ENCODE results near the gene BAG3.

BAG3 gene

DNA sequence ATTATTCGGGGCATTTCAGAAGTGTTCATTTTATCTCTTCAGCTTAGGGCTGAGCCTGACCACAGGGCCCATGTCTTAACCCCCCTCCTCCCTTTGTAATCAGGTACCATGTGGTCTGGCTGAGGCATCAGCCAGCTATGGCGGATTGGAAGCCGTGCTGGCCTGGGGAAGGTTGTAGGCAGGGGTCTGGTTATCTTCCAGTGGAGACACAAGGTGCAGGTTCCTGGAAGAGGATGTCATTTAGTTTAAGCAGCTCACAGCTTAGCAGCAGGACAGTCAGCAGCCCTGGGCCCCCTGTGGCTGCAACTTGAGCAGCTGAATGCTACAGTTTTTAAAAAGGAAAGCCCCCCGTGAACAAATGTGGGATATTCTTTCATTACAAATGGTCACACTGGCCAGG, 22.1 kb downstream of the BAG3 start:
- ChIA-PET POLR2A (no interaction called here), CTCF (interaction anchor here (0.8 to 4.0 kb wide), 4 partner anchors 12 to 77 kb away, joined by 3 to 23 read pairs (median 3); no protein-coding TSS in a partner anchor)
- DNase-seq (ENCODE audit: extremely low spot score) = no peak
- TF ChIP-seq, protein P1, sequence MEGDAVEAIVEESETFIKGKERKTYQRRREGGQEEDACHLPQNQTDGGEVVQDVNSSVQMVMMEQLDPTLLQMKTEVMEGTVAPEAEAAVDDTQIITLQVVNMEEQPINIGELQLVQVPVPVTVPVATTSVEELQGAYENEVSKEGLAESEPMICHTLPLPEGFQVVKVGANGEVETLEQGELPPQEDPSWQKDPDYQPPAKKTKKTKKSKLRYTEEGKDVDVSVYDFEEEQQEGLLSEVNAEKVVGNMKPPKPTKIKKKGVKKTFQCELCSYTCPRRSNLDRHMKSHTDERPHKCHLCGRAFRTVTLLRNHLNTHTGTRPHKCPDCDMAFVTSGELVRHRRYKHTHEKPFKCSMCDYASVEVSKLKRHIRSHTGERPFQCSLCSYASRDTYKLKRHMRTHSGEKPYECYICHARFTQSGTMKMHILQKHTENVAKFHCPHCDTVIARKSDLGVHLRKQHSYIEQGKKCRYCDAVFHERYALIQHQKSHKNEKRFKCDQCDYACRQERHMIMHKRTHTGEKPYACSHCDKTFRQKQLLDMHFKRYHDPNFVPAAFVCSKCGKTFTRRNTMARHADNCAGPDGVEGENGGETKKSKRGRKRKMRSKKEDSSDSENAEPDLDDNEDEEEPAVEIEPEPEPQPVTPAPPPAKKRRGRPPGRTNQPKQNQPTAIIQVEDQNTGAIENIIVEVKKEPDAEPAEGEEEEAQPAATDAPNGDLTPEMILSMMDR (IDR thresholded peaks at IDR 0.05; ENCODE audit: control extremely low read depth, extremely low read depth, low read depth, missing control alignments) = no peak

DNA sequence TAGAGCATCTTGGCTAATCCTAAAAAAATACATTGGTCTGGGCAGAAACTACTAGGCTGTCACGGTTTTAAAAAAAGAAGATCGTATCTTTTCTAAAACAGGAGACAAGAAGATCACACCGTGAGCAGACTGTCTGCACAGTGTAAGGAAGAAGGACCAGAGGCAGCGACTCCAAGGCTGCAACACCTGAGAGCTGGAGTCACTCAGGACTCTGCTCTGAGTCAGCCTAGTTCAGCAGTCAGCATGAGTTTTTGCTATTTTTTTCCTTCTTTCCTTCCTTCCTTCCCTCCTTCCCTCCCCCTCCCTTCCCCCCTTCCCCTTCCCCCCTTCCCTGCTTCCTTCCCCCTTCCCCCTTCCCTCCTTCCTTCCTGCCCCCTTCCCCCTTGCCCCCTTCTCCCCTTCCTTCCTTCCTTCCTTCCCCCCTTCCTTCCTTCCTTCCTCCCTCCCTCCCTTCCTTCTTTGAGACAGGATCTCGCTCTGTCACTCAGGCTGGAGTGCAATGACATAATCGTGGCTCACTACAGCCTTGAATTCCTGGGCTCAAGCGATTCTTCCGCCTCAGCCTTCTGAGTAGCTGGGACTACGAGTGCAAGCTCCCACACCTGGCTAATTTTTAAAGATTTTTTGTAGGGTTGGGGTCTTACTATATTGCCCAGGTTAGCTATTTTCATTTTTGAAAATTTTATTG, 24.4 kb downstream of the BAG3 start:
- TF ChIP-seq, protein P1 (IDR thresholded peaks at IDR 0.05; ENCODE audit: control extremely low read depth, extremely low read depth, low read depth, missing control alignments) = no peak
- CTCF ChIA-PET = interaction anchor here (1.4 to 4.6 kb wide), 5 partner anchors 11 to 184 kb away, joined by 3 to 27 read pairs (median 5); no protein-coding TSS in a partner anchor
- POLR2A ChIA-PET = no interaction called here
- no peak for DNase-seq (ENCODE audit: extremely low spot score)

DNA sequence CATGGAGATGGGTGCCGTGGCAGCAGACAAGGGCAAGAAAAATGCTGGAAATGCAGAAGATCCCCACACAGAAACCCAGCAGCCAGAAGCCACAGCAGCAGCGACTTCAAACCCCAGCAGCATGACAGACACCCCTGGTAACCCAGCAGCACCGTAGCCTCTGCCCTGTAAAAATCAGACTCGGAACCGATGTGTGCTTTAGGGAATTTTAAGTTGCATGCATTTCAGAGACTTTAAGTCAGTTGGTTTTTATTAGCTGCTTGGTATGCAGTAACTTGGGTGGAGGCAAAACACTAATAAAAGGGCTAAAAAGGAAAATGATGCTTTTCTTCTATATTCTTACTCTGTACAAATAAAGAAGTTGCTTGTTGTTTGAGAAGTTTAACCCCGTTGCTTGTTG, 25.9 kb downstream of the BAG3 start:
- no peak for DNase-seq (ENCODE audit: extremely low spot score)
- CTCF ChIA-PET = interaction anchor here (1.1 to 4.6 kb wide), 3 partner anchors 10 to 185 kb away, joined by 3 to 27 read pairs (median 3); no protein-coding TSS in a partner anchor
- POLR2A ChIA-PET = interaction anchor here (0.5 kb wide), 1 partner anchor 241 kb away, joined by 3 read pairs; no protein-coding TSS in a partner anchor
- TF ChIP-seq, protein P1 (IDR thresholded peaks at IDR 0.05; ENCODE audit: control extremely low read depth, extremely low read depth, low read depth, missing control alignments) = no peak

DNA sequence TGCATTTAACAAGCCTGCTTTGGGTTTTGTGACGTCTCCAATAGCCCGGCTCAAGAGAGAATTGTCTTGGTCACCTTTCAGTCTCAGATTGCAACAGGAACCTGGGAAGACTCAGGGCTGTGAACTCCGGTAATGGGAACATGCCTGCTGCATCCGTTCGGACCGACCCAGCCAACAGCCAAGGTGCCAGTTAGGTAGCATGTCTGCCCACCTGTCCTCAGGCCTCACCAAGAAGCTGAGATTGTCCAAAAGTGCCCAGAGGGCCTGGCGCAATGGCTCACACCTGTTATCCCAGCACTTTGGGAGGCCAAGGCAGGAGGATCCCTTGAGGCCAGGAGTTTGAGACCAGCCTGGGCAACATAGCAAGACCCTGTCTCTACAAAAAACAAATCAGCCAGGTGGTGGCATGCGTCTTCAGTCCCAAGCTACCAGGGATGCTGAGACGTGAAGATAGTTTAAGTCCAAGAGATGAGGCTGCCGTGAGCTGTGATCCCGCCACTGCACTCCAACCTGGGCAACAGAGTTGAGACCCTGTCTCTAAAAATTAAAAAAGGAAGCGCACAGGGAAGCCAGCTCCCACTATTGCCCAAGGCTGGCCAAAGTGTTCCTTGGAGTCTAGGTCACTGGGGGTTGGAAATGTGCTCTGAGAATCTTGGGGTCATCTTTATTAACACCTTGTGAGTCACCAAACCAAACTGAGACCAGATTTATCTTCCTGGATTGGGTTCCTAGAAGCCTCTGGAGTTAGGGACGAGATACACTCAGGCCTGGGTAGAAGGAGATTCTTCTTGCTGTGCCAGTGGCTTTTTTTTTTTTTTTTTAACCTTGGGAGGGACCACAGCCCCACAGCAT, 26.9 kb downstream of the BAG3 start:
- TF ChIP-seq, protein P1 (IDR thresholded peaks at IDR 0.05; ENCODE audit: control extremely low read depth, extremely low read depth, low read depth, missing control alignments) = no peak
- POLR2A ChIA-PET = no interaction called here
- CTCF ChIA-PET = interaction anchor here (1.3 to 4.6 kb wide), 2 partner anchors 9 to 14 kb away, joined by 3 to 27 read pairs; no protein-coding TSS in a partner anchor
- no peak for DNase-seq (ENCODE audit: extremely low spot score)

DNA sequence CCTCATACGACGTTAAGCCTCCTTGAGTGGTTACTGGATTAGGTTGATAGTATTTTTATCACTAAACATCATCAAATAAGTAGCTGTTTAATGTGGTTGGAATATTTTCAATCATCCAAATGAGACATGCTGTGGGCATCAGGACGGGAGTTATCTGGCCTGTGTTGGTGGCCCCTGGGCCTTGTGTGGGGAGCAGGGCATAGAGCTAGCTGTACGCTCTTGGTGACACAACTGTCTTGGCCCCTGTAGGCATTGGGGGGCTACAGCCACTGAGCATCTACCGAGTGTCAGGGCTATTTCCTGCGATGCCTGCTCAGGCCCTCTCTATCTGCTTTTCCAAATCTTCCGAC, 28.3 kb downstream of the BAG3 start:
- TF ChIP-seq, protein P1 (IDR thresholded peaks at IDR 0.05; ENCODE audit: control extremely low read depth, extremely low read depth, low read depth, missing control alignments) = no peak
- POLR2A ChIA-PET = no interaction called here
- no peak for DNase-seq (ENCODE audit: extremely low spot score)
- CTCF ChIA-PET = interaction anchor here (10.9 kb wide), 1 partner anchor 182 kb away, joined by 145 read pairs; no protein-coding TSS in a partner anchor

DNA sequence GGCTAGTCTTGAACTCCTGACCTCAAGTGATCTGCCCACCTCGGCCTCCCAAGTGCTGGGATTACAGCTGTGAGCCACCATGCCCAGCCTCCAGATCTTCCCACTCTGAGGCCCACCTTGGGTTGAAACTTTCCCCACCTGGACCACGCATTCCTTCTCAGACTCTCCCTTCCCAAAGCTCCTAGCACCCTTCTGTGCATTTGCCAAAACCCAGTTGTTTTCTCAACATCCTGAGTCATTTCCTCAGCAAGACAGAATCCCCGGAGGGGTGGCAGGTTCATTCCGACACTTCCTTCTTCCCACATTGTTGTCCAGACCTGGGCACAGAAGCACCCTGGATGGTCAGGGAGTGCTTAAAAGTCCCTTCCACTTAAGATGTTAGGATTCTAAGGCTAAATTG, 28.9 kb downstream of the BAG3 start:
- no peak for DNase-seq (ENCODE audit: extremely low spot score)
- TF ChIP-seq, protein P1 (IDR thresholded peaks at IDR 0.05; ENCODE audit: control extremely low read depth, extremely low read depth, low read depth, missing control alignments) = no peak
- CTCF ChIA-PET = interaction anchor here (0.9 to 10.9 kb wide), 3 partner anchors 15 to 181 kb away, joined by 3 to 145 read pairs (median 5); no protein-coding TSS in a partner anchor
- POLR2A ChIA-PET = no interaction called here
